Measurements from ENCODE around the gene PMM2.

DNA sequence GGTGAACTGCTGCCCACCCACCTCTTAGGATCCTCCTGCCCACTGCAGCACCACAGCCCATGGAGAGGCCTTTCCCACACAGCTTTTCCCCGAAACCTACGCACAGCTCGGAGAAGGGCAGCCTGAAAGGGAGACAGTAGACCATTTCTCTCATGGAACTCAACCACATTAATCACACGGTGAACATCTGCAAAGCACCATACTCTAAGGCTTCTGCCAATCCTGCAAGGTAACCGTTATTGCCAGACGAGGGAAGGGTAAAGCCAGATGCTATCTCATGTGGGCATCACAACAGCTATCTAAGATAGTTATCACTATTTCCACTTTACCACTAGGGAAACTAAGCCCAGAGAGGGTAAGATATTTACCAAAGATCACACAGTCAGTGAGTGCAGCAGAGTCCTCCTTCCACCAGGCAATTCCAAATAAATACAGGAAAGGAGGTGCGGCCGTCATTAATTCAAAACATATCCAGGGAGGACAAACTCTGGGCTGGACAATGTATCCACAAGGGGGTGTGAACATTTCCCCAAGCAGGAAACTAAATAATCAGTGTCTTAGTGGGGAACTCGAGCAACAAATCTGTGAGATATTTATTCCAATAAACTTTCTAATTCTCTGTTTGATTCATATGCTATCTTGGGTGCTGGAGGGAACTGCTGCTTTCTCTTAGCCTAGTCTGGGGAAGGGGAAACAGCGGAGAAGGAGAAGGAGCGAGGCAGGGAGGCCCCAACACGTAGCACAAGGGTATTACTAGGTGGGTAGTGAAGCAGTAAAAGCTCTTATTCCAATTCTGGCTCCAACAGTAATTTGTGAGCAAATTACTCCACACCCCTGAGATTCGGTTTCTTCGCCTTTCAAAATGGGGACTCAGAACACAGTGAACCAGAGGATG is 923 bp upstream of the PMM2 start:
- TF ChIP-seq CTCF (IDR thresholded peaks at IDR 0.05; ENCODE audit: low read length) (no peak), EZH2 (IDR thresholded peaks at IDR 0.05; ENCODE audit: borderline replicate concordance, low read length) (no peak)

All from OCI-LY1 (cell line).